ENCODE data around the gene PRR29.

- no peak for TF ChIP-seq CTCF (IDR thresholded peaks at IDR 0.05; ENCODE audit: insufficient read depth, low read length)
- no peak for TF ChIP-seq REST (IDR thresholded peaks at IDR 0.05; ENCODE audit: insufficient replicate concordance, low read depth)
- TF ChIP-seq POLR2AphosphoS5 (IDR thresholded peaks at IDR 0.05; ENCODE audit: low read depth), result no peak
Observed at GRCh38 chr17:63975541-63976092, 22.5 kb upstream of the PRR29 start.

Data from HL-60 (cell line).